Measurements from ENCODE around the gene ABHD16A. TPM values are rescaled to one million over a fixed set of nuclear protein-coding genes. Genes with fewer than 3 reads are reported as not detected.

Gene ABHD16A
- total and polyA plus RNA-seq, 8 donors = 15.1 to 122 (median 46.8) TPM

GRCh38 chr6:31639043-31639442, 64.1 kb downstream of the ABHD16A start:
- TF ChIP-seq, protein P1, sequence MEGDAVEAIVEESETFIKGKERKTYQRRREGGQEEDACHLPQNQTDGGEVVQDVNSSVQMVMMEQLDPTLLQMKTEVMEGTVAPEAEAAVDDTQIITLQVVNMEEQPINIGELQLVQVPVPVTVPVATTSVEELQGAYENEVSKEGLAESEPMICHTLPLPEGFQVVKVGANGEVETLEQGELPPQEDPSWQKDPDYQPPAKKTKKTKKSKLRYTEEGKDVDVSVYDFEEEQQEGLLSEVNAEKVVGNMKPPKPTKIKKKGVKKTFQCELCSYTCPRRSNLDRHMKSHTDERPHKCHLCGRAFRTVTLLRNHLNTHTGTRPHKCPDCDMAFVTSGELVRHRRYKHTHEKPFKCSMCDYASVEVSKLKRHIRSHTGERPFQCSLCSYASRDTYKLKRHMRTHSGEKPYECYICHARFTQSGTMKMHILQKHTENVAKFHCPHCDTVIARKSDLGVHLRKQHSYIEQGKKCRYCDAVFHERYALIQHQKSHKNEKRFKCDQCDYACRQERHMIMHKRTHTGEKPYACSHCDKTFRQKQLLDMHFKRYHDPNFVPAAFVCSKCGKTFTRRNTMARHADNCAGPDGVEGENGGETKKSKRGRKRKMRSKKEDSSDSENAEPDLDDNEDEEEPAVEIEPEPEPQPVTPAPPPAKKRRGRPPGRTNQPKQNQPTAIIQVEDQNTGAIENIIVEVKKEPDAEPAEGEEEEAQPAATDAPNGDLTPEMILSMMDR (IDR thresholded peaks at IDR 0.05) = no peak
- no peak for TF ChIP-seq POLR2A (IDR thresholded peaks at IDR 0.05)
- TF ChIP-seq POLR2AphosphoS5 (IDR thresholded peaks at IDR 0.05) = no peak
- no peak for TF ChIP-seq EP300 (IDR thresholded peaks at IDR 0.05)
- no peak for DNase-seq
- intact Hi-C loops (cut with DNase I; ENCODE audit: low total_unique reads) = no loop called here
- Histone ChIP-seq H3K9me3 (no peaks in the 10 kb centered on the region), H3K27me3 (no peaks in the 10 kb centered on the region), H3K36me3 (peaks cover 92 to 100% (median 100%) of the 10 kb centered on the region in 4 donors), H3K27ac (no peak overlapping the region), H3K4me1 (no peaks in the 10 kb centered on the region), H3K4me3 (no peak overlapping the region)
- 72 to 81% (median 78%) methylated on average over 9 of the region's 9 CpGs for WGBS, 5 donors

Small RNA genes within 50 kb of the gene (small RNA-seq; reads per million reads assigned to genes)
- gene LY6G6D (0 reads per million in 4 donors), gene MIR4646 (0 reads per million in 4 donors), gene RF00019 (0 reads per million in 4 donors)

Other genes starting within 250 kb of the ABHD16A start
Only the 30 nearest of the 39 such genes appear.
- gene ATP6V1G2, start 156.7 kb downstream of the ABHD16A start, total RNA-seq = 1 to 10 TPM in 2 of 5 donors, under 1 TPM in 1, not detected in 2; 0.87 to 4.6 (median 2.3) TPM
- gene ATP6V1G2, start 156.7 kb downstream of the ABHD16A start, polyA plus RNA-seq = 1 to 10 TPM in 2 of 3 donors, under 1 TPM in 1; 0.98 to 3.7 (median 1.2) TPM
- gene NFKBIL1, start 155.7 kb downstream of the ABHD16A start, total RNA-seq = 10 to 100 TPM in 4 of 5 donors, under 1 TPM in 1; 0.45 to 51.9 (median 13.6) TPM
- 10 to 100 TPM; 23.9 to 45.1 (median 29.9) TPM for gene NFKBIL1, start 155.7 kb downstream of the ABHD16A start, polyA plus RNA-seq
- gene LTA, start 131.0 kb downstream of the ABHD16A start, total RNA-seq = not detected
- gene LTA, start 131.0 kb downstream of the ABHD16A start, polyA plus RNA-seq = under 1 TPM in 1 of 3 donors, not detected in 2; 0.18 TPM
- gene TNF, start 127.8 kb downstream of the ABHD16A start, total RNA-seq = under 1 TPM in 1 of 5 donors, not detected in 4; 0.58 TPM
- under 1 TPM in 2 of 3 donors, not detected in 1; 0.28 to 0.31 TPM for gene TNF, start 127.8 kb downstream of the ABHD16A start, polyA plus RNA-seq
- 1 to 10 TPM in 1 of 5 donors, not detected in 4; 4.8 TPM for gene LTB, start 120.9 kb downstream of the ABHD16A start, total RNA-seq
- gene LTB, start 120.9 kb downstream of the ABHD16A start, polyA plus RNA-seq = 10 to 100 TPM in 1 of 3 donors, 1 to 10 TPM in 2; 4.2 to 13.4 (median 9.0) TPM
- 1 to 10 TPM in 2 of 5 donors, not detected in 3; 2.9 to 6.7 TPM for gene LST1, start 117.0 kb downstream of the ABHD16A start, total RNA-seq
- gene LST1, start 117.0 kb downstream of the ABHD16A start, polyA plus RNA-seq = 10 to 100 TPM in 2 of 3 donors, 1 to 10 TPM in 1; 8.8 to 35.4 (median 26.7) TPM
- gene NCR3, start 110.3 kb downstream of the ABHD16A start, total RNA-seq = not detected
- gene NCR3, start 110.3 kb downstream of the ABHD16A start, polyA plus RNA-seq = under 1 TPM in 1 of 3 donors, not detected in 2; 0.25 TPM
- gene AIF1, start 88.1 kb downstream of the ABHD16A start, total RNA-seq = 10 to 100 TPM in 2 of 5 donors, 1 to 10 TPM in 2, not detected in 1; 3.2 to 38.3 (median 15.6) TPM
- 10 to 100 TPM; 28.2 to 74.2 (median 68.7) TPM for gene AIF1, start 88.1 kb downstream of the ABHD16A start, polyA plus RNA-seq
- gene PRRC2A, start 82.6 kb downstream of the ABHD16A start, total RNA-seq = 100 to 1,000 TPM in 3 of 5 donors, 10 to 100 TPM in 2; 49.4 to 125 (median 107) TPM
- gene PRRC2A, start 82.6 kb downstream of the ABHD16A start, polyA plus RNA-seq = 100 to 1,000 TPM in 1 of 3 donors, 10 to 100 TPM in 2; 56.4 to 109 (median 80.8) TPM
- gene BAG6, start 50.7 kb downstream of the ABHD16A start, total RNA-seq = 100 to 1,000 TPM; 111 to 169 (median 141) TPM
- gene BAG6, start 50.7 kb downstream of the ABHD16A start, polyA plus RNA-seq = 100 to 1,000 TPM; 157 to 287 (median 180) TPM
- 1 to 10 TPM in 2 of 5 donors, not detected in 3; 1.3 to 1.9 TPM for gene APOM, start 47.4 kb downstream of the ABHD16A start, total RNA-seq
- 10 to 100 TPM in 1 of 3 donors, 1 to 10 TPM in 2; 6.4 to 14.2 (median 6.5) TPM for gene APOM, start 47.4 kb downstream of the ABHD16A start, polyA plus RNA-seq
- gene C6orf47, start 42.5 kb downstream of the ABHD16A start, total RNA-seq = 10 to 100 TPM; 12.8 to 44.9 (median 32.0) TPM
- gene C6orf47, start 42.5 kb downstream of the ABHD16A start, polyA plus RNA-seq = 10 to 100 TPM; 10.5 to 16.0 (median 13.0) TPM
- 10 to 100 TPM in 4 of 5 donors, 1 to 10 TPM in 1; 5.8 to 36.8 (median 10.6) TPM for gene GPANK1, start 38.3 kb downstream of the ABHD16A start, total RNA-seq
- 10 to 100 TPM; 13.0 to 17.9 (median 13.4) TPM for gene GPANK1, start 38.3 kb downstream of the ABHD16A start, polyA plus RNA-seq
- gene CSNK2B, start 37.2 kb downstream of the ABHD16A start, total RNA-seq = 100 to 1,000 TPM in 3 of 5 donors, 10 to 100 TPM in 2; 11.3 to 375 (median 142) TPM
- 100 to 1,000 TPM; 152 to 233 (median 181) TPM for gene CSNK2B, start 37.2 kb downstream of the ABHD16A start, polyA plus RNA-seq
- 10 to 100 TPM in 2 of 5 donors, 1 to 10 TPM in 2, not detected in 1; 2.7 to 17.1 (median 10.3) TPM for gene LY6G5B, start 33.3 kb downstream of the ABHD16A start, total RNA-seq
- 1 to 10 TPM in 2 of 3 donors, under 1 TPM in 1; 0.44 to 4.7 (median 2.1) TPM for gene LY6G5B, start 33.3 kb downstream of the ABHD16A start, polyA plus RNA-seq
- gene LY6G5C, start 22.3 kb downstream of the ABHD16A start, total RNA-seq = not detected
- gene LY6G5C, start 22.3 kb downstream of the ABHD16A start, polyA plus RNA-seq = 1 to 10 TPM; 1.8 to 4.9 (median 2.7) TPM
- gene LY6G6F, start 3.5 kb upstream of the ABHD16A start, total RNA-seq = not detected
- gene LY6G6F, start 3.5 kb upstream of the ABHD16A start, polyA plus RNA-seq = not detected
- not detected for gene LY6G6D, start 12.0 kb upstream of the ABHD16A start, total RNA-seq
- gene LY6G6D, start 12.0 kb upstream of the ABHD16A start, polyA plus RNA-seq = not detected
- gene LY6G6C, start 18.4 kb upstream of the ABHD16A start, total RNA-seq = not detected
- under 1 TPM in 1 of 3 donors, not detected in 2; 0.90 TPM for gene LY6G6C, start 18.4 kb upstream of the ABHD16A start, polyA plus RNA-seq
- not detected for gene MPIG6B, start 20.0 kb upstream of the ABHD16A start, total RNA-seq
- gene MPIG6B, start 20.0 kb upstream of the ABHD16A start, polyA plus RNA-seq = under 1 TPM in 1 of 3 donors, not detected in 2; 0.10 TPM
- gene DDAH2, start 26.0 kb upstream of the ABHD16A start, total RNA-seq = 100 to 1,000 TPM in 2 of 5 donors, 10 to 100 TPM in 3; 33.3 to 133 (median 76.1) TPM
- gene DDAH2, start 26.0 kb upstream of the ABHD16A start, polyA plus RNA-seq = 10 to 100 TPM; 52.9 to 73.7 (median 57.9) TPM
- gene CLIC1, start 33.2 kb upstream of the ABHD16A start, total RNA-seq = 100 to 1,000 TPM in 4 of 5 donors, 10 to 100 TPM in 1; 33.8 to 381 (median 117) TPM
- 100 to 1,000 TPM; 331 to 597 (median 348) TPM for gene CLIC1, start 33.2 kb upstream of the ABHD16A start, polyA plus RNA-seq
- 10 to 100 TPM in 4 of 5 donors, 1 to 10 TPM in 1; 4.1 to 66.4 (median 21.4) TPM for gene MSH5, start 36.7 kb upstream of the ABHD16A start, total RNA-seq
- 1 to 10 TPM; 2.9 to 9.3 (median 3.2) TPM for gene MSH5, start 36.7 kb upstream of the ABHD16A start, polyA plus RNA-seq
- 10 to 100 TPM in 2 of 5 donors, 1 to 10 TPM in 2, not detected in 1; 2.7 to 40.8 (median 7.6) TPM for gene SAPCD1, start 59.3 kb upstream of the ABHD16A start, total RNA-seq
- gene SAPCD1, start 59.3 kb upstream of the ABHD16A start, polyA plus RNA-seq = 1 to 10 TPM; 2.4 to 5.4 (median 2.9) TPM
- gene VWA7, start 74.0 kb upstream of the ABHD16A start, total RNA-seq = 10 to 100 TPM in 1 of 5 donors, 1 to 10 TPM in 3, not detected in 1; 4.2 to 18.3 (median 7.5) TPM
- 1 to 10 TPM; 1.3 to 1.4 (median 1.4) TPM for gene VWA7, start 74.0 kb upstream of the ABHD16A start, polyA plus RNA-seq
- 10 to 100 TPM; 21.6 to 56.5 (median 24.1) TPM for gene VARS1, start 92.4 kb upstream of the ABHD16A start, total RNA-seq
- 10 to 100 TPM; 11.0 to 31.8 (median 27.7) TPM for gene VARS1, start 92.4 kb upstream of the ABHD16A start, polyA plus RNA-seq
- 10 to 100 TPM in 3 of 5 donors, 1 to 10 TPM in 1, not detected in 1; 6.7 to 34.5 (median 11.4) TPM for gene LSM2, start 103.6 kb upstream of the ABHD16A start, total RNA-seq
- gene LSM2, start 103.6 kb upstream of the ABHD16A start, polyA plus RNA-seq = 10 to 100 TPM; 45.2 to 55.8 (median 50.4) TPM
- 1 to 10 TPM in 2 of 5 donors, not detected in 3; 1.1 to 1.7 TPM for gene HSPA1L, start 112.0 kb upstream of the ABHD16A start, total RNA-seq
- under 1 TPM; 0.46 to 0.98 (median 0.75) TPM for gene HSPA1L, start 112.0 kb upstream of the ABHD16A start, polyA plus RNA-seq
- gene HSPA1A, start 112.2 kb upstream of the ABHD16A start, total RNA-seq = 100 to 1,000 TPM in 3 of 5 donors, 10 to 100 TPM in 2; 68.8 to 124 (median 113) TPM
- 100 to 1,000 TPM in 1 of 3 donors, 10 to 100 TPM in 2; 51.1 to 107 (median 64.8) TPM for gene HSPA1A, start 112.2 kb upstream of the ABHD16A start, polyA plus RNA-seq
- 100 to 1,000 TPM in 3 of 5 donors, 10 to 100 TPM in 2; 44.3 to 165 (median 105) TPM for gene HSPA1B, start 124.4 kb upstream of the ABHD16A start, total RNA-seq
- 10 to 100 TPM; 35.9 to 66.0 (median 51.3) TPM for gene HSPA1B, start 124.4 kb upstream of the ABHD16A start, polyA plus RNA-seq